HepG2 (cell line): Measurements from ENCODE around the gene SNAI3. TPM values are rescaled to one million over a fixed set of nuclear protein-coding genes. Genes with fewer than 3 reads are reported as not detected.

Source experiments
- CBX1 ChIP-seq: IDR thresholded peaks from one replicate; pipeline ENCODE4 v1.6.1; 2016; ENCODE audit warnings: antibody characterized with exemption, low read depth
- CSRNP1 ChIP-seq: sonication (generic); formaldehyde crosslinking; IDR thresholded peaks from 2 replicates; pipeline ENCODE4 v1.8.1; 2023; ENCODE audit warnings: mild to moderate bottlenecking, missing genetic modification reagents
- ERF ChIP-seq: IDR thresholded peaks from 2 replicates; pipeline ENCODE4 v1.6.1; 2018; ENCODE audit warnings: missing biosample characterization, missing genetic modification reagents
- MTF1 ChIP-seq: sonication (generic); formaldehyde crosslinking; IDR thresholded peaks from 2 replicates; pipeline ENCODE4 v1.5.0; 2020; ENCODE audit warnings: missing genetic modification reagents
- TFDP1 ChIP-seq: IDR thresholded peaks from 2 replicates; pipeline ENCODE4 v1.6.1; 2016; ENCODE audit warnings: missing compliant biosample characterization, missing genetic modification reagents, borderline replicate concordance
- ZMYM4 ChIP-seq: sonication (generic); formaldehyde crosslinking; IDR thresholded peaks from 2 replicates; pipeline ENCODE4 v1.8.1; 2023; ENCODE audit warnings: mild to moderate bottlenecking, missing genetic modification reagents
- ZNF280B ChIP-seq: sonication (generic); formaldehyde crosslinking; IDR thresholded peaks from 2 replicates; pipeline ENCODE4 v1.5.0; 2020; ENCODE audit warnings: missing genetic modification reagents, mild to moderate bottlenecking, borderline replicate concordance
- ZNF329 ChIP-seq: sonication (generic); formaldehyde crosslinking; IDR thresholded peaks from 2 replicates; pipeline ENCODE4 v1.9.0; 2021; ENCODE audit warnings: low read depth, mild to moderate bottlenecking, missing genetic modification reagents
- ZNF547 ChIP-seq: sonication (generic); formaldehyde crosslinking; IDR thresholded peaks from 2 replicates; pipeline ENCODE4 v1.5.1; 2020; ENCODE audit warnings: mild to moderate bottlenecking, missing genetic modification reagents
- ZNF558 ChIP-seq: sonication (generic); formaldehyde crosslinking; IDR thresholded peaks from 2 replicates; pipeline ENCODE4 v1.9.0; 2022; ENCODE audit warnings: mild to moderate bottlenecking, missing genetic modification reagents, borderline replicate concordance
- ZNF605 ChIP-seq: sonication (generic); formaldehyde crosslinking; IDR thresholded peaks from 2 replicates; pipeline ENCODE4 v1.8.0; 2022; ENCODE audit warnings: mild to moderate bottlenecking, missing genetic modification reagents
- polyA plus RNA-seq, 8 experiments: library from polyadenylated mRNA; depleted of rRNA in 3 of 8; stranded (reverse) in 7 of 8; unstranded in 1 of 8; fragments of >200 nt; fragmentation: Illumina TruSeq in 4 of 8; extraction: Trizol in 4 of 8; gene quantifications; 2 replicates each; pipeline versions ENCODE4 v1.2.1 to v1.2.3, GENCODE V29; 2011 to 2016; ENCODE audit warnings: low read depth in 4 of 8, missing spikeins in 1 of 8, mixed read lengths in 1 of 8; ENCODE audit not compliant: insufficient read depth in 1 of 8
- total RNA-seq, 5 experiments: library from RNA; depleted of rRNA; stranded (reverse); fragments of >200 nt; fragmentation: Illumina TruSeq; extraction: Trizol; gene quantifications; 2 replicates each; pipeline ENCODE4 v1.2.3, GENCODE V29; 2016; ENCODE audit warnings: low read depth in 1 of 5
- TF ChIP-seq, protein P1 (sequence below): sonication (generic); formaldehyde crosslinking; IDR thresholded peaks from 2 replicates; pipeline ENCODE4 v1.4.0; 2020; ENCODE audit warnings: mild to moderate bottlenecking, missing genetic modification reagents
- TF ChIP-seq, protein P2 (sequence below): sonication (generic); formaldehyde crosslinking; IDR thresholded peaks from 2 replicates; pipeline ENCODE4 v1.4.0; 2020; ENCODE audit warnings: missing genetic modification reagents
- TF ChIP-seq, protein P3 (sequence below): sonication (generic); formaldehyde crosslinking; IDR thresholded peaks from 2 replicates; pipeline ENCODE4 v1.4.0; 2020; ENCODE audit warnings: missing genetic modification reagents

The SNAI3 gene
- total and polyA plus RNA-seq, 2 of the 13 experiments (the other 11 are each of a cell fraction or from before 2014, with no cell fraction given), result 0.09 to 0.18 TPM

DNA sequence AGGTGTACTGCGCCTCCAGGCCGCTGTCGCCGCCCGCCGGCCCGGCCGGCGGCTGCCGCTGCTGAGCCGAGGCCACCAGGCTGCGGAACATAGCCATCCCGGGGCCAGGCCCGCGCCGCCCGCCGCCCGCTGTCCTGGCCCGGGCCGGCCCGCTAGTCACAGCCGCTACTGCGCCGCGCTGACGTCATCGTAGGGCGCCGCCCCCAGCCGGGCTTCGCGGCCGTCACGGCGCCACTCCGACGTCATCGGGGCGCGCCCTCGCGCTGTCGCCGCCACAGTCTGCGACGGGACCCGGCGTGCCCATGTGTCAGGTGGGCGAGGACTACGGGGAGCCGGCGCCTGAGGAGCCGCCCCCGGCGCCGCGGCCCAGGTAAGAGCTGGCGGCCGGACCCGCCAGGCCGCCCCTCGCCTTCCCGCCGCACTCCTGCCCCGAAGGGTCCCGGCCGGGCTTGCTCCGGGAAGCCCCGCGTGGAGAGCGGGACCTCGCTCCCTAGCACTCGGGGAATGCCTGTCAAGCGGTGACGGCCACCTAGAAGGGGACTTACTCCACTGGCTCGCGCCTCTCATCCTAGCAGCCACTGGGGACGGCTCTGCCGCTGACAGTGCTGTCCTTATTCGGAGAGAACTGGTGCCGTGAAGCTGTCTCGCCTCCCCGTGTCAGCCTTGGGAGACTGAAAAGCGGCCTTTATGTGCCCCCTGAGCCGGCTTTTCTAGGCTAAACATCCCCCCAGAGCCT lies 20.1 kb upstream of the SNAI3 start, which contains the start of the genes CTU2 and RNF166 (continued):
- TF ChIP-seq, protein P1, sequence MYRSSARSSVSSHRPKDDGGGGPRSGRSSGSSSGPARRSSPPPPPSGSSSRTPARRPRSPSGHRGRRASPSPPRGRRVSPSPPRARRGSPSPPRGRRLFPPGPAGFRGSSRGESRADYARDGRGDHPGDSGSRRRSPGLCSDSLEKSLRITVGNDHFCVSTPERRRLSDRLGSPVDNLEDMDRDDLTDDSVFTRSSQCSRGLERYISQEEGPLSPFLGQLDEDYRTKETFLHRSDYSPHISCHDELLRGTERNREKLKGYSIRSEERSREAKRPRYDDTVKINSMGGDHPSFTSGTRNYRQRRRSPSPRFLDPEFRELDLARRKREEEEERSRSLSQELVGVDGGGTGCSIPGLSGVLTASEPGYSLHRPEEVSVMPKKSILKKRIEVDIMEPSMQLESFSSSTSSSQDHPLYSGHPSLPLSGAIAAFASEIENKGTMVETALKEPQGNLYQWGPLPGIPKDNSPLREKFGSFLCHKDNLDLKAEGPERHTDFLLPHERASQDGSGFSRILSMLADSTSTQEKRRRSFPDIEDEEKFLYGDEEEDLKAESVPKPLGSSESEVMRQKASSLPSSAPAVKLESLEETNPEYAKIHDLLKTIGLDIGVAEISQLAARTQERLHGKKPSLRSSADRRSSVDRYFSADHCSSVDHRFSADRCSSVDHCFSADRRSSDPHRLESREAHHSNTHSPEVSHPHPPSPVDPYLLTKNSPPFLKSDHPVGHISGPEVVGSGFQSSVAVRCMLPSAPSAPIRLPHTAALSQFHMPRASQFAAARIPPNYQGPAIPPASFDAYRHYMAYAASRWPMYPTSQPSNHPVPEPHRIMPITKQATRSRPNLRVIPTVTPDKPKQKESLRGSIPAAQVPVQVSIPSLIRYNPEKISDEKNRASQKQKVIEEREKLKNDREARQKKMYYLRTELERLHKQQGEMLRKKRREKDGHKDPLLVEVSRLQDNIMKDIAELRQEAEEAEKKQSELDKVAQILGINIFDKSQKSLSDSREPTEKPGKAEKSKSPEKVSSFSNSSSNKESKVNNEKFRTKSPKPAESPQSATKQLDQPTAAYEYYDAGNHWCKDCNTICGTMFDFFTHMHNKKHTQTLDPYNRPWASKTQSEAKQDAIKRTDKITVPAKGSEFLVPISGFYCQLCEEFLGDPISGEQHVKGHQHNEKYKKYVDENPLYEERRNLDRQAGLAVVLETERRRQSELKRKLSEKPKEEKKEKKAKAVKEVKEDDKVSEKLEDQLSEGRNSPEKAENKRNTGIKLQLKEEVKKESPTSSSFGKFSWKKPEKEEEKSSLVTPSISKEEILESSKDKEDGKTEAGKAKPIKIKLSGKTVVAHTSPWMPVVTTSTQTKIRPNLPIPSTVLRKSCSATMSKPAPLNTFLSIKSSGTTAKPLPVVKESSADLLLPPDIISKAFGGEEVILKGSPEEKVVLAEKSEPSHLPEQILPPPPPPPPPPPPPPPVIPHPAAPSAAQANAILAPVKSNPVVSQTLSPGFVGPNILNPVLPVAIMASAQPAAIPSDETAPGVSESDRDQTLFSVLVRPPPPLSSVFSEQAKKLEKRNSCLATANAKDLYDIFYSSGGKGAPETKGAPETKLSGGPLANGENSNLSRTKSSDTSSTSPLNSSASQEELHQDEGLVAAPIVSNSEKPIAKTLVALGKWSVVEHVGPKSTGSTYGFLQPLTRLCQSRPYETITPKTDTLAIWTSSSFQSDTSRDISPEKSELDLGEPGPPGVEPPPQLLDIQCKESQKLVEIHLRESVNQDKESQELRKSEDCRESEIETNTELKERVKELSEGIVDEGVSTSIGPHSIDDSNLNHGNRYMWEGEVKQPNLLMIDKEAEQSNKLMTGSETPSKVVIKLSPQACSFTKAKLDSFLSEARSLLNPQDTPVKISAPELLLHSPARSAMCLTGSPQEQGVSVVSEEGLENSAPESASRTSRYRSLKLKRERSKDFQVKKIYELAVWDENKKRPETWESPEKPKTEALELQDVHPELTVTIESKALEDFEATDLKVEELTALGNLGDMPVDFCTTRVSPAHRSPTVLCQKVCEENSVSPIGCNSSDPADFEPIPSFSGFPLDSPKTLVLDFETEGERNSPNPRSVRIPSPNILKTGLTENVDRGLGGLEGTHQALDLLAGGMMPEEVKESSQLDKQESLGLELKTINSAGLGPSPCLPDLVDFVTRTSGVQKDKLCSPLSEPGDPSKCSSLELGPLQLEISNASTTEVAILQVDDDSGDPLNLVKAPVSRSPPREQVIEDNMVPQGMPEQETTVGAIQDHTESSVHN (CRISPR knock-in tag), result 0 out of 2 replicates have a peak, but pooled peaks have one; percentile 77
- TF ChIP-seq ZNF280B (CRISPR knock-in tag) (no peak), CBX1 (peak; percentile 26), MTF1 (CRISPR knock-in tag) (0 out of 2 replicates have a peak, but pooled peaks have one; percentile 46), TFDP1 (CRISPR knock-in tag) (peak; percentile 89), ERF (CRISPR knock-in tag) (peak; percentile 89), CSRNP1 (peak; percentile 63; the same call in 1 of the 2 replicates), ZNF605 (CRISPR knock-in tag) (no peak), ZMYM4 (CRISPR knock-in tag) (peak; percentile 78), ZNF547 (CRISPR knock-in tag) (peak; percentile 88), ZNF558 (peak; percentile 55; the same call in 1 of the 2 replicates), ZNF329 (CRISPR knock-in tag) (peak; percentile 74)
- TF ChIP-seq, protein P2, sequence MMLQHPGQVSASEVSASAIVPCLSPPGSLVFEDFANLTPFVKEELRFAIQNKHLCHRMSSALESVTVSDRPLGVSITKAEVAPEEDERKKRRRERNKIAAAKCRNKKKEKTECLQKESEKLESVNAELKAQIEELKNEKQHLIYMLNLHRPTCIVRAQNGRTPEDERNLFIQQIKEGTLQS, result peak; percentile 90
- TF ChIP-seq, protein P3, sequence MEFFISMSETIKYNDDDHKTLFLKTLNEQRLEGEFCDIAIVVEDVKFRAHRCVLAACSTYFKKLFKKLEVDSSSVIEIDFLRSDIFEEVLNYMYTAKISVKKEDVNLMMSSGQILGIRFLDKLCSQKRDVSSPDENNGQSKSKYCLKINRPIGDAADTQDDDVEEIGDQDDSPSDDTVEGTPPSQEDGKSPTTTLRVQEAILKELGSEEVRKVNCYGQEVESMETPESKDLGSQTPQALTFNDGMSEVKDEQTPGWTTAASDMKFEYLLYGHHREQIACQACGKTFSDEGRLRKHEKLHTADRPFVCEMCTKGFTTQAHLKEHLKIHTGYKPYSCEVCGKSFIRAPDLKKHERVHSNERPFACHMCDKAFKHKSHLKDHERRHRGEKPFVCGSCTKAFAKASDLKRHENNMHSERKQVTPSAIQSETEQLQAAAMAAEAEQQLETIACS, result peak; percentile 35; the same call in 1 of the 2 replicates
